Endodermal cell (in vitro differentiated cells): ENCODE measurements around the gene FAM3D. TPM values are rescaled to one million over a fixed set of nuclear protein-coding genes. Genes with fewer than 3 reads are reported as not detected.

Source experiments
- DNase-seq: peaks from one replicate; pipeline ENCODE4 v3.0.0-alpha.2; 2017
- H3K27ac ChIP-seq: 2 replicates; pipeline ENCODE4 v1.5.1; 2013; ENCODE audit warnings: mild to moderate bottlenecking, low read depth, low read length, moderate library complexity
- H3K27me3 ChIP-seq: 2 replicates; pipeline ENCODE4 v1.6.1; 2013; ENCODE audit warnings: mild to moderate bottlenecking, low read length, moderate library complexity; ENCODE audit not compliant: insufficient read depth, control insufficient read depth, poor library complexity, severe bottlenecking
- H3K36me3 ChIP-seq: 2 replicates; pipeline ENCODE4 v1.7.0; 2013; ENCODE audit warnings: mild to moderate bottlenecking, low read length, moderate library complexity; ENCODE audit not compliant: control insufficient read depth, insufficient read depth
- H3K4me1 ChIP-seq: one replicate; pipeline ENCODE4 v1.7.0; 2013; ENCODE audit warnings: low read length; ENCODE audit not compliant: control insufficient read depth, insufficient read depth
- H3K4me3 ChIP-seq: 2 replicates; pipeline ENCODE4 v1.5.1; 2013; ENCODE audit warnings: mild to moderate bottlenecking, low read length, moderate library complexity
- H3K9ac ChIP-seq: 2 replicates; pipeline ENCODE4 v1.6.1; 2013; ENCODE audit warnings: mild to moderate bottlenecking, low read length, moderate library complexity; ENCODE audit not compliant: poor library complexity, severe bottlenecking; ENCODE audit errors: extremely low read depth
- H3K9me3 ChIP-seq: 2 replicates; pipeline ENCODE4 v1.6.1; 2013; ENCODE audit warnings: mild to moderate bottlenecking, low read length, moderate library complexity; ENCODE audit not compliant: control insufficient read depth
- H3K27ac Mint-ChIP-seq: 2 replicates; pipeline ENCODE4 v1.8.0; 2020; ENCODE audit warnings: mixed read lengths
- H3K27me3 Mint-ChIP-seq: 2 replicates; pipeline ENCODE4 v1.8.0; 2021; ENCODE audit warnings: mild to moderate bottlenecking, mixed read lengths; ENCODE audit not compliant: insufficient read depth
- H3K36me3 Mint-ChIP-seq: 2 replicates; pipeline ENCODE4 v1.8.0; 2020; ENCODE audit warnings: low read depth, mixed read lengths
- H3K4me1 Mint-ChIP-seq: 2 replicates; pipeline ENCODE4 v1.8.0; 2020; ENCODE audit warnings: mixed read lengths
- H3K4me3 Mint-ChIP-seq: 2 replicates; pipeline ENCODE4 v1.8.0; 2020; ENCODE audit warnings: mild to moderate bottlenecking, moderate library complexity, mixed read lengths
- H3K9me3 Mint-ChIP-seq: 2 replicates; pipeline ENCODE4 v1.8.0; 2020; ENCODE audit warnings: mild to moderate bottlenecking, mixed read lengths
- CTCF ChIP-seq: fragments of 200-600 bp; sonication (generic); conservative IDR thresholded peaks from 2 replicates; pipeline ENCODE4 v1.5.0; 2021; ENCODE audit warnings: antibody characterized with exemption, mild to moderate bottlenecking
- WGBS, 2 experiments: methylation state at CpG; one replicate each; pipeline versions ENCODE4 v1.1.5 to v1.1.7; 2013; ENCODE audit warnings: missing lambda C conversion rate in 2 of 2, mixed read lengths in 1 of 2; ENCODE audit not compliant: insufficient coverage in 1 of 2, insufficient read length in 1 of 2; 5-methylcytosine and 5-hydroxymethylcytosine counted together
- total RNA-seq, 2 donors: library from RNA; stranded (reverse); fragmentation: NEBNext Ultra II Directional in 1 of 2; extraction: Animal tissue kit (Norgen Biotek cat#: 25700) in 1 of 2; gene quantifications; 2 replicates in 1 of 2; 3 replicates in 1 of 2; pipeline ENCODE4 v1.2.1, GENCODE V29; 2021

Gene FAM3D
- total RNA-seq, 2 donors from 2014 or later, result not detected

- H3K27me3 Mint-ChIP-seq, result peaks cover 12% of the 10 kb centered on the region
- no peaks in the 10 kb centered on the region for H3K9me3 Mint-ChIP-seq
- H3K4me3 Mint-ChIP-seq, result no peak overlapping the region
These were observed 8.9 kb downstream of the FAM3D start for GRCh38 chr3:58657571-58658141.

GRCh38 chr3:58657036-58657520 lies 9.5 kb downstream of the FAM3D start:
- no peak for DNase-seq
- H3K4me1 Mint-ChIP-seq, result peaks cover 7% of the 10 kb centered on the region
- Histone ChIP-seq H3K27me3 (peaks cover 12% of the 10 kb centered on the region), H3K4me3 (no peak overlapping the region), H3K36me3 (no peaks in the 10 kb centered on the region), H3K27ac (no peak overlapping the region), H3K9me3 (no peaks in the 10 kb centered on the region), H3K9ac (no peak overlapping the region), H3K4me1 (no peaks in the 10 kb centered on the region)
- H3K27ac Mint-ChIP-seq, result no peak overlapping the region
- no peaks in the 10 kb centered on the region for H3K9me3 Mint-ChIP-seq
- peaks cover 13% of the 10 kb centered on the region for H3K27me3 Mint-ChIP-seq
- H3K36me3 Mint-ChIP-seq, result no peaks in the 10 kb centered on the region
- 80 to 81% methylated on average over 6 to 9 of the region's 9 CpGs for WGBS, 2 experiments
- H3K4me3 Mint-ChIP-seq, result no peak overlapping the region
- no peak for TF ChIP-seq CTCF

More at GRCh38 chr3:58657571-58658141, 8.9 kb downstream of the FAM3D start:
- H3K9me3 ChIP-seq, result no peaks in the 10 kb centered on the region
- Mint-ChIP-seq H3K36me3 (no peaks in the 10 kb centered on the region), H3K27ac (no peak overlapping the region), H3K4me1 (peaks cover 7% of the 10 kb centered on the region)
- no peaks in the 10 kb centered on the region for H3K4me1 ChIP-seq
- H3K36me3 ChIP-seq, result no peaks in the 10 kb centered on the region
- DNase-seq, result no peak
- WGBS, 2 experiments, result 90 to 94% methylated on average over 3 to 8 of the region's 8 CpGs
- H3K4me3 ChIP-seq, result no peak overlapping the region
- TF ChIP-seq CTCF, result no peak
- peaks cover 9% of the 10 kb centered on the region for H3K27me3 ChIP-seq
- H3K27ac ChIP-seq, result no peak overlapping the region
- H3K9ac ChIP-seq, result no peak overlapping the region

- Histone ChIP-seq H3K27me3 (peaks cover 12% of the 10 kb centered on the region), H3K4me1 (no peaks in the 10 kb centered on the region), H3K9me3 (no peaks in the 10 kb centered on the region), H3K4me3 (no peak overlapping the region), H3K36me3 (no peaks in the 10 kb centered on the region), H3K27ac (no peak overlapping the region), H3K9ac (no peak overlapping the region)
- 90 to 100% methylated on average over 1 to 2 of the region's 2 CpGs for WGBS, 2 experiments
- no peak for DNase-seq
- no peaks in the 10 kb centered on the region for H3K36me3 Mint-ChIP-seq
- TF ChIP-seq CTCF, result no peak
- peaks cover 7% of the 10 kb centered on the region for H3K4me1 Mint-ChIP-seq
- no peak overlapping the region for H3K4me3 Mint-ChIP-seq
- peaks cover 15% of the 10 kb centered on the region for H3K27me3 Mint-ChIP-seq
- H3K27ac Mint-ChIP-seq, result no peak overlapping the region
- no peaks in the 10 kb centered on the region for H3K9me3 Mint-ChIP-seq
These were observed 9.9 kb downstream of the FAM3D start for GRCh38 chr3:58656631-58657030.
